Dermis blood vessel endothelial cell (primary cell): ENCODE data around the gene CHD8. TPM values are rescaled to one million over a fixed set of nuclear protein-coding genes. Genes with fewer than 3 reads are reported as not detected.
A peak's percentile ranks its signal among the peaks of the same experiment; 100 is the strongest.
"Not testable (repeated sequence)": the region's sequence is repeated elsewhere in the genome, so short reads cannot be mapped to it uniquely, and the experiment has no call there.

ENCODE experiments used
- DNase-seq: peaks from one replicate; pipeline ENCODE4 v3.0.0; 2010
- total RNA-seq: library from RNA; depleted of rRNA; stranded (reverse); fragments of >200 nt; gene quantifications from 2 replicates; pipeline ENCODE4 v1.2.3, GENCODE V29; 2014

The CHD8 gene
- total RNA-seq, 1 donor from 2014 or later, result 51.9 TPM

DNA sequence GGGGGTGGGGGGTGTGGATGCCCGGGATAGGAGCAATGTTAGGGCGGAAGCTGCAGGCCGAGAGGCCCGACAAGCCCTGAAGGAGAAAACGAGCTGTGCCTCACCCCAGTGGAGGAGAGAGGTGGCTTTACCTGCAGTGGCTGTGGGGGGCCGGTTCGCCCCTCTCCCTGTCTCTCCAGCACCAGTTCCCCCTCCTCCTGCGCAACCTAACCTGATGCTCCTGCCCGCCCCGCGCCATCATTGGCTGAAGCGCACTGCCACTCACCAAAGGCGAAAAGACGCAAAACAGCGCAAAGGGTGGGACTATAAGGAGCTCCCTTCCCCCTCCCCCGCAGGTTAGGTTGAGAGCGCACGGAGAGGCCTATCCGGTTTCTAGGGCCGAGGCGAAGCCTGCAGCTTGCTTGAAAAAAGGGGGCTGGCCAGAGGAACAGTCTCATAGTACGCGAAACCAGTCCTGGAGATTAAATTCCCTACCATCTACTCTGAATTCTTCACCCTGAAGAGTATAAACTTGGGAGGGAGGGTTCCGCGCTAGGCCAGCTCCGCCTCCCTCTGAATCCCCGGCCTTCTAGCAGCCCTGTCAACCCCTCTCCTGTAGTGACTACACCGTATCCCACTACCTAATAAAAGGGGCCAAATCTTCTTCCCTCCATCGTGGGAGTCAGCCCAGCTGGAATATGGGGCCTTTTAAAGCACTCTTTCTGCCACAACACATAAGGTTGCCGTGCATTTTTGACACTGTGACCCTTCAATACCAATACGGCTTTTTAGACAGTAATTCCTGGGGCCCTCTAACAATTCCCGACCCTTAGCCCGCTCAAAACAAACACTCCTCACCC, 18.6 kb downstream of the CHD8 start:
- DNase-seq, result peak; percentile 99

DNA sequence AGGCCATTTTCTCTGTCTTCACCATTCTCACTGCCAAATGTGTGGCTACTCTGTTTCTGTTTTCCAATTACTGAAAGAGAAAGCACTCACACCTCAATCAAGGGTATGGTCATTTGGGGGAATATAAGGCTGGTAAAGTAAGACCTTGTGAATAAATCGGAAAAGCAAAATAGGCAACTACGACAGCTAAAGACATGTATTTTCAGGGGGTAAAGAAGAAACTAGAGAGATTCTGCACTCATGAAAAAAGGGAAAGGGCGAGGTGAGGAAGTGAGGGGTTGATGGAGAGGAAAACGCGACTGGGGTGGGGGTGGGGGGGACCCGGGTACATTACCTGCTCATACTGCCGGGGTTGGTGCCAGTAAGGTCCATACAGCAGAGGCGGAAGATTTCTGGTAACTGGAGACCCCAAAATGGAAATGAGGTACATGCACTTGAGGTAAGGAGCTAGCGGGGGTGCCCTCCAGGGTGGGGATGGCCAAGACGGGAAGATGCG, 19.3 kb downstream of the CHD8 start:
- peak; percentile 17 for DNase-seq

DNA sequence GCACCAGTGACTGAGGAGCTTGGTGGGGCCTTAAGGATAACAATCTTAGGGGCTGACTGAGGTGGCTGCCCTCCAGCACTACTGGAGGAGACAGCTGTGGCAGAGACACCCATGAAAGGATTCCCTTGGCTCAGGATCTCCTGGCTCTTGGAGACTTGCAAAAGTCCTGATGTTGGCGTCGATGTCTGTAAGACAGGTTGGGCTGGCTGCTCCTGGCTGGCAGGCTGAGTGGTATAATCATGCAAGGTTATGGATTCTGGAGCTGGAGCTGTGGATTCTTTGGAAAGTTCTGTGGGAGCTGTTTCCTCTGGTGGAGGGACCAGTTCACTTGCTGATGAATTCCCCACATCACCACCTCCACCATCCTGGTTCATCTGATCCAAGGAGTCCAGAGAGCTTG, 24.8 kb downstream of the CHD8 start:
- no peak for DNase-seq

DNA sequence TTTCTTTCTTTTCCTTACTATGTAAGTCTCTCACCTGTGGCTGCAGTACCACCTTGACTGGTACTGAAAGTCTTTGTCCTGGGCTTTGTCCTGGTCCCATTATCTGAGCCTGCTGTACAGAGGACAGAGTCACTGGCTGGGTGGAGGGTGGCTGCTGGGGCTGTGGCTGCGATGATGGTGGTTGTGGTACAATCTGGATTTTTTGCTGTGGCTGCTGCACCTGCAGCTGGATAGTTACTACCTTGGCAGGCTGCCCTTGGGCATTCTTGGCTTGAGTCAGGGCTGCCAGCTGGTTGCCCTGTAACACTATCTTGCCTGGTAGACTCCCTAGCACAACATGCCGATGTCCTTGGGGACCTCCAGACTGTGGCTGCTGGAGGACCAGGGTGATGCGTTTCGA, 27.0 kb downstream of the CHD8 start:
- DNase-seq, result no peak

DNA sequence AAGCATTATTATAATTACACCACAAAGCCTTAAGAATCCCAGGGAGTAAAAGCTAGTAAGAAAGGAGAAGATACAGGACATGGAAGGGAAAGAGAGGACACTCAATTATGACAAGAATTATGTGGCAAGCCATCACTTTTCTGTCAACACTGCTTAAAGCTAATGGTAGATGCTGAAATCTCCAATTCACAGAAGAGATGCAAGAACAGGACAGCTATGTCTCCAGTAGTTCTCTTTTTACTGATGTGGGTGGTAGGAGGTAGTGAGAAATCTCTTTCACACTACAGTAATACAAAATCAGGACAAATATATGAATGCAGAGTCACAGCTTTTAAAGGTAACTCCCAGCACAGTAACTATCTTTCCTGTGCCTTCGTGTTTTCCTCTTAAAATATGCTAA, 29.2 kb downstream of the CHD8 start:
- no peak for DNase-seq

DNA sequence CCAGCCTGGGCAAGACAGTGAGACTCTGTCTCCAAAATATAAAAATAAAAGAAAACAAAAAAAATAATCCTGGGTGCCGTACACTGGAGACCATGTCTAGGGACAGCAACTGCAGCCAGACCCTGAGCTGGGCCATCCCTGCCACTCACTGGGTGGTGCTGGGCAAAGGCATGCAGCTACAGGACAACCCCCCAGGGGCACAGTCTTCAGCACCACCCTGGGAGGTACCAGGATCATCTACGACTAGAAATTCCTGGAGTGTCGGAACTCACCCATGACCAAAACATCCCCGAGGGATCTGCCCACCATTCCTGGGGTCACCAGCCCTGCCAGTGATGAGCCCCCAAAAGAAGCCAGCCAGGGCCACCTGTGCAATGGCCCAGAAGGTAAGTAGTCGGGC, 36.4 kb downstream of the CHD8 start:
- no peak for DNase-seq

DNA sequence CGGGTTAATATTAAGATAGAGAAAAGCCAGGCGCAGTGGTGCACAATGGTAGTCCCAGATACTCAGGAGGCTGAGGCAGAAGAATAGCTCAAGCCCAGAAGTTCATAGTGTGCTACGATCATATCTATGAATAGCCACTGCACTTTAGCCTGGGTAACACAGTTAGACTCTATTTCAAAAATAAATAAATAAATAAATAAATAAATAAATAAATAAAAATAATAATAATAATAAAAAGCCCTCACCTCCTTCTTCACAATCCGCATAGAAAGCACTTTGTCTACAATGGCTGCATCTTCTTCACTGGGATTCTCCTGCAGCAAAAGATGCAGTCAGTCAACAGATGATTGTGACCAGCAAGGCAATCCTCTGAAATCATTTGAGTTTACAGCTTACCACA, 40.6 kb downstream of the CHD8 start:
- no peak for DNase-seq

DNA sequence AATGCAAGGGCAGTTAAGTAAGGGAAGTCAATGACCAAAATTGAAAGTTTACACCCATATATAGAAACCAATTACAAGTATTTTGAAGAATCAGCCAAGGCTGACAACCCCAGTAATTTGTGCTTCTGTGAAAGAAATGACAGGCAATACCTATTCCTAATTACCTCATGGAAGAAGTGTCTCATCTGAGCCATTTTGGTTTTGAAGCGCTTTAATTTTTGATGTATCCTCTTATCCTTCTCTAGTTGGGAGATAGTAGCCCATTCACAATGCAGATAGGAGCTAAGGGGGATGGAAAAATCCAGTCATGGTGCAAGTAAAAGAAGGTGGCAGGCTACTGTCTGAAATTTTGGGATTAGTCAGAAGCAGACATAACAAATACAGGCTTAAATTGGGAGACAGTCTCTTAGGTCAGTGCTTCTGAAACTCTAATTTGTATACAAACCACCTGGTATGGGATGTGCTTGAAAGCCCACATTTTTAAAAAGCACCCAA, 41.7 kb downstream of the CHD8 start:
- no peak for DNase-seq

DNA sequence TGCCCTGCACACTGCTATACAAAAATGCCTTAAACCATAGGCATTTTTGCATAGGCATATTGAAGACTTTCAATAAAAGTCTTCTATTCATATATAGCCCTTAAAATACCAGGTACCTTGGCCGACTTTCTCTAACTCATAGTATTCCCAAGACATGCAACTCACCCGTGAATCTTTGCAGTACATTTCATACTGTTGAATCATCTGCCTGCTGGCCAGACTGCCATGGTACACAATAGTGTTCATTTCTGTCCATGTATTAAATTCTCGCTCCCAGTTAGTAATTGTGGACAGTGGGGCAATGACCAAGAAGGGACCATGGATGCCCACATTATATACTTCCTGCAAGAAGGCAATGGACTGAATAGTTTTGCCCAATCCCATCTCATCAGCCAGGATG, 47.8 kb downstream of the CHD8 start:
- DNase-seq, result peak; percentile 48

DNA sequence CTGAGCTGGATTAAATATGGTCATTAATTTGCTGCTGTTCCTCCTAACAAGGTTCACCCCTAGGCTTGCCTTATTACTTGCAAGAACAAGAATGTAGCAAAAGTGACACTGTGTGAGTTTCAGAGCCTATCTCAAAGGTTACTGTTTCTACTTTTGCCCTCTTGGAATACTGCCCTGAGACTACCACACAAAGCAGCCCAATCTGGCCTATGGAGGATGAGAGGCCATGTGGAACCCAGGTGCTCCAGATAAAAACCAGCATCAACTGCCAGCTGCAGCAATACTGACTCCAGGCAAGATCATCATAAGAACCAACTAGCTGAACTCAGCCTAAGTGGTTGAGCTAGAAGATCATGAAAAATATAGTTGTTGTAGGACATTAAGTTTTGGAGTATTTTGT, 49.7 kb downstream of the CHD8 start:
- DNase-seq, result no peak

DNA sequence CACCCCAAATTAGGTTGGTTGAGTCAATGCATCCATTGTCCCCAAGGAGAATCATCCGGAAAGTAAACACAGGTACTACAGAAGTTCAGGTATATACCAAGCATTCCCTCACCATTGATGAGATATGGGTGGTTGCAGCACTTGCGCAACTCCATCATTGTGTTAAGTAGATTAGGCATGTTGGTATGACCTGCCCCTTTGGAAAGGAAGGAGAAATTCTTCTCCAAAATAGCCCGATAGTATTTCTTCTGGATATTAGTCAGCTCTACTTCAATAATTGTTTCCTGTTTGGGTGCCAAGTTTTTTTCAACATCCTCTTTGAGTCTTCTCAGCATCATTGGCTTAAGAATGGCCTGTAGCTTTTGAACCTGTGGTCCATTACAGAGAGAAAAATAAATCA, 50.8 kb downstream of the CHD8 start:
- peak; percentile 80 for DNase-seq

DNA sequence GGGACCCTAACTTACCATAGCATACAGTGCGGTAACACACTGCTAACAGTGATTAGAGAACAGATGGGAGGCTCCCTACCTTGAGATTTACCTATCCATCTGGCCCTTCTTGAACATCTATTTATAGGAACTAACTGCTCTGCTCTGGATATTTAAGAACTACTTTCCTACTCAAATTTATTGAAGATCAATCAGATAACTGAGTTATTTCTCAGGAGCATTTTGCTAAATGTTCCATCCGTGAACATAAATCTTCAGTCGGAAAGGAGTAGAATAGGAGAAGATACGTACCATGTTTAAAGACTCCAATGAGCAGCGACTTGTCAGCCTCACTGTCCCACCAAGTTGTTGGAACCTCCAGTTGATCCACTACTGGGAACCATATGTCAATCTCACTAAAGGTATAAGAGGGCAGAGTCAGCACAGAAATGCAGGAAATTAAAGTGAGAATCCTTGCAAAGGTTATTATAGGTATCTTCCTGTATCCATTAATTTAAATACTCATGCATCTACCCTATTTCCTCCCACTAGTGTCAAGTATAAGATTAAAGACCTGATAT, 56.5 kb downstream of the CHD8 start:
- no peak for DNase-seq

DNA sequence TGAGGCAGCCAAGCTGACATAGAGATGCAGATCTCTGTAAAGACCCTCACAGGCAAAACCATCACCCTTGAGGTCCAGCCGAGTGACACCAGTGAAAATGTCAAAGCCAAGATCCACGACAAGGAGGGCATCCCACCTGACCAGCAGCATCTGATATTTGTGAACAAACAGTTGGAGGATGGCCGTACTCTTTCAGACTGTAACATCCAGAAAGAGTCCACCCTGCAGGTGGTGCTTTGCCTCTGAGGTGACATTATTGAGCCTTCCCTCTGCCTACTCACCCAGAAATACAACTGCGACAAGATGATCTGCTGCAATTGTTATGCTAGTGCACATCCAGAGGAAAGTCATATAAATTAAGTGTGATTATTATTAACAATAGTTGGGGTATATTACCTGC, 57.0 kb downstream of the CHD8 start:
- DNase-seq, result no peak

DNA sequence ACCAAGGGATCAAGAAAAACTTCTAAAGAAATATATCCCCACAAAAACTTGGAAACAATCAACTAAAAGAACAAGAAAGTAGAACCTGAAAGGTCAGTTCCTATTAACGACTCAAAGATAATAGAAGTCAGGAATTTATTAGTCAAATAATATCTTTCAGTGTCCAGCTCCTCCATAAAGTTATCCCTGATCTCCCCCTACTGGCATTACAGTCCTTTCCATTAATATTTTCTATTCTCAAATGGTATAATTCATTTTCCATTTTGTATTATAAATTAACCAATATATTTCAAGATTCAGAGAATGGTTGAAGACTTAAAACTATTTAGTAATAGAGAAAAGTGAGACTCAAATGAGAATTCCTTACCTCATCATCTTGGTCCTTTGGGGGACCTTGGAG, 60.5 kb downstream of the CHD8 start:
- DNase-seq, result no peak

DNA sequence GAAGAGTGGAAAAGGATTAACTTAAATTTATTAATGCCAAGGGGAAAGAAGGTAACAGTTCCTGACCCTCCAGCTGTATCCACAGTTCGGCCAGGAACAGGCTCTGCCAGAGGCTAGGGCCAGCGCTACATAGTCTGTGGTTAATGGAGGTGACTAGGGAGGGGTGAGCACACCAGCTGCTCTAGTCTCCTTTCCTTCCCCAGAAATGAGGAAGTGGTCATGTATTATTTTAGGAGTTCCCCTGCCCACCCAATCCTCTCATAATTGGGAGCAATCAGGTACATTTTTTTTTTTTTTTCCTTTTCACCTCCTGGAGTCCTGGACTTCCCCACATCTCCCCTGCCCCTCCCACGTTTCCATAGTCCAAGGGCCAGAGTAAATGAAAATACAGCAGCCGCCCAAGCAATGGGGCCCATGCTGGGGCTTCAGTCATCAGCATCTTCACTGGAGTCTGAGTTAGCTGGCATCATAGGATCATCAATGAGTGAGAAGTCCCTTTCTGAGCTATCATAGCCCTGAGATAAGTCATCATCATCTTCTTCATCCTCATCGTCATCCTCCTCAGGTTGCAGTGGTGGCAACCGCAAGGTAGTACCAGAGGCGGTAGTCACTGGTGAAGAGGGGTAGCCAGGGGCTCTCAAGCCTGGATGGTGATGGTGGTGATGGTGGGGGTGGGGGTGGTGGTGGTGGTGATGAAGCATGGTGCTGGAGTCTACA, 70.6 kb downstream of the CHD8 start:
- no peak for DNase-seq

DNA sequence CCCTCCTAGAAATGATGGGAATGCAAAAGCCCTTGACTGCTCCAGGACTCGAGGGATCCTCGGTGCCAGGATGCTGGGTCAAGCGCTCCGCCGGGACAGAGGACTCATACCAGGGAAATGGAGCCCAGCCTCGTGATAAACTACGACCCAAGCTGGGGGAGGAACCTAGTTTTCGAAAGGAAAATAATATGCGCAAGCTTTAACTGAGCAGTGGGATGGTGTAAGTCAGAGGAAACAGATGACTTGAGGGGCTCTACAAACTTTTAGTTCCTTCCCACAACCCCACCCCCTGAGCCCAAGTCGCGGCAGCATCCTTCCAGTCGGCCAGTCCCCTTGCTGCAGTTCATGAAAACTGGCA, 71.5 kb downstream of the CHD8 start:
- DNase-seq, result no peak

DNA sequence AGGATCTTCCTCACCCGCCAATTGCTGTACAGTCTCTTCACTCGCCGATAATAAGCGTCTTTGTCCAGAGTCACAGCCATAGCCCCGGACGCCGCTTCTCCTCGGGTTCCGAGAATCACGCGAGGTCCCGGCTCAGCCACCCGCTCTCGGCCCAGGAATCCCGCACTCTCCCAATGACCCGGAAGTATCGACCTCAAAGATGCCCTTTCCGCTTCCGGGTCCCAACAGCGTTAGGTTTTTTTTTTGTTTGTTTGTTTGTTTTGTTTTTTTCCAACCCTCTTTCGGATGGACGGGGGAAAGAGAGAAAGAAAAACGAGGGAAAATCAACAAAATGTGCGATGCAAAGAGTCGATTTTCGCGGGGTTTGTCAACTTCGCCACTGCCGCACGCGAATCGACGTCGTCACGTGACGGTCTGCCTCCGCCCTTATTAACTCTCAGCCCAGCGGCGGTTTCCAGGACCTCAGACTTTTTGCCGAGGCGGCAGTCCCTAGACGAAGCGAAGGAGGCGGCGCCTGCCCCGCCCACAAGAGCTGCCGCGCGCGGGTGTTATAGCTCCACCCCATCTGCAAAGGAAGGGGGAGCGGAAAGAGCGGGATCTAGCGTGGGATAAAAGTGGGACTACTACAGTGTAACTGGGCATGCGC, 72.0 kb downstream of the CHD8 start, which contains the start of gene SUPT16H:
TSS of gene SUPT16H (minus strand) at position 172 of the 646 bp plus-strand sequence. CDS start at position 80, 92 bp downstream.
- peak; percentile 97 for DNase-seq

DNA sequence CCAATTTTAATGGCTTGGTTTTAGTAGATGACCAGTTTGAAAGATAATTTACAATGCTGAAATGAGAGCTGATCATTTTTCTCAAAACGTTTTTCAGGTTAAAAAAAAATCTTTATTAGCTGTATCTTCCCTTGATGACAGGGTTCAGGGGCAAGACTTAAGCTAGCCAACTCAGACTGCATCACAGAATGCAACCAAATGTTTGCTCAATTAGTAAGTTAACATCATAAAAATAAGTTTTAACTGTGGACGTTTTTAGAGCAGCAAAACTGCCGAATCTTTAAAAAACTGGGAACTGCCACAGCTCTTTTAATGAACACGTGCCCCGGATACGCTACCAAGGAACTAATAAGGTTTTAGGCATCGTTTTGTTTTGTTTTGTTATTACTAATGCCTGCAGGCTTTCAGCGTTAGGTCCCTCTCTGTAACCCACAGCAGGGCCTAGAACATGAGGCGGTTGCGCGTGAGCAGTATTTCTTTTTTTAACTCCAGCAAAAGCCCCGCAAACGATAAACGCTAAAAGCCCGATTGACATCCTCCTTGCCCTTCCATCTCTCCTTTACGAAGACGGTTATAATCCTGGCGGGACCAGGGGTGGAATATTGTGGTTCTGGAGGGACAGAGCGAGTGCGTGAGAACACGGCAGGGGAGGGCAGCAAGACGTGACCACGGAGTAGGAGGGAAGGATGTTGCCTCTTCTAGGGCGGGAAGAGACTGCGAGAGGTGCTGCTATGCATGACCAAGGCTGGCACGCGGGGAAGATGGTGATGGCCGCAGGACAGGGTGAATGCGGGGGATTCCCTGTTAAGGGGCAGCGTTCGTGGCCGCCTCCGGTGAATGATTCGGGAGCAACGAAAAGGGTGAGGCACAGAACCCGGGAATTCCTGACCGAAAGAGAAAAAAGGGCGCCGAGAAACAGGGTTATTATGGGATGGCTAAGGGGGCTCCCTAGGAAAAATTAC, 72.8 kb downstream of the CHD8 start:
- DNase-seq, result peak; percentile 62

DNA sequence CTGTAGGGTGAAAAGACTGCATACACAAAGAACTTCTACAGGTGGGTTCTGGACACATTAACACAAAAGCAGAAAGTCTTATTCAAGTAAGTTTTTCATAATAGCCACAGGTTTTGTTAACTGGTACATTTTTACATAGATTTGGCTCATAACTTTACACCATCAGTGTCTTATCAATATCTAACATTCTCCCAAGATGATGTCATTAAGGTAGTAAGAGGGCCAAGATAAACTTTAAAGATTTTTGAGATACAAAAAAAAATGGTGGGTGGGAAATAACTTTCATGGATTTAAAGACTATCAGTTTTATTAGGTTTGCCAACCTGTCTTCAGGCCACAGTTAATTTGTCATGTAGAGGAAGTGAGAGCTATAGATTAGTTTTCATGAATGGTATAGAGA, 73.8 kb downstream of the CHD8 start:
- DNase-seq, result no peak

DNA sequence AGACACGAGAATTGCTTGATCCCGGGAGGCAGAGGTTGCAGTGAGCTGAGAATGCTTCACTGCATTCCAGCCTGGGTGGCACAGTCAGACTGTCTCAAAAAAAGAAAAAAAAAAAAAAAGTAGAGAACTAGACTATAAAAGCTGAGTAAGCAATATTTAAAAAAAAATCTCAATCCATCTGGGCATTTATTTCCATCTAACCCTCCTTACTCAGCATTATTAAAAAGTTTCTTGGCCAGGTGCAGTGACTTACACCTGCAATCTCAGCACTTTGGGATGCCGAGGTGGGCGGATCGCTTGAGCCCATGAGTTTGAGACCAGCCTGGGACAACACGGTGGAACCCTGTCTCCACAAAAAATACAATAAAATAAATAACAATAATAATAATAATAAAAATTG, 76.6 kb downstream of the CHD8 start:
- no peak for DNase-seq

DNA sequence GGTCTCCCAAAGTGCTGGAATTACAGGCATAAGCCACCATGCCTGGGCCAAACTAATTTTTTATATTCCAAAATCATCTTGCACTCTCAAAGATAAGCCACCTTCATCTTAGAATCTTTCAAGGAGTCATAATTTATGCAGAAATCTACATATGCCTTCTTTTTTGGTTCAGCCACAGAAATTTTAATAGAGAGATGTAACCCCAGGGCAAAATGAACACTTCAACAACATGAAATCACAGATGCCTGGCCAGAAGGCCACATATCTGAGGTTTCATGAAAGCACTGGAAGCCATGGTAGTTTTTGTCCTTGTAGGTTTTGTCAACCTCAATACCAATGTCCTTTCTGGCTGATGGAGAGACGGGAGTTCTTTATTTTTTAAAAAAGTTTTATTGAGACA, 81.9 kb downstream of the CHD8 start:
- DNase-seq, result no peak

DNA sequence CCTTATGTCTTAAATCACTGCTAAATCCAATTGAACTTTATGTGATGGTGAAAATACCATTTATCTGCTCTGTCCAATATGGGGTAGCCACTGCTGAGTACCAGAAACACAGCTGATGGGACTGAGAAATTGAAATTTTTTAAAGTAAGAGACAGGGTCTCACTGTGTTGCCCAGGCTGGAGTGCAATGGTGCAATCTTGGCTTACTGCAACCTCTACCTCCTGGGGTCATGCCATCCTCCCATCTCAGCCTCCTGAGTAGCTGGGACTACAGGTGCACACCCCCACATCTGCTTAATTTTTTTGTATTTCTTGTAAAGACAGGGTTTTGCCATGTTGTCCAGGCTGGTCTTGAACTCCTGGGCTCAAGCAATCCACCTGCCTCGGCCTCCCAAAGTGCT, 83.1 kb downstream of the CHD8 start:
- not testable (repeated sequence) for DNase-seq
